Measurements from ENCODE around the gene FAM43A.

The FAM43A gene

DNA sequence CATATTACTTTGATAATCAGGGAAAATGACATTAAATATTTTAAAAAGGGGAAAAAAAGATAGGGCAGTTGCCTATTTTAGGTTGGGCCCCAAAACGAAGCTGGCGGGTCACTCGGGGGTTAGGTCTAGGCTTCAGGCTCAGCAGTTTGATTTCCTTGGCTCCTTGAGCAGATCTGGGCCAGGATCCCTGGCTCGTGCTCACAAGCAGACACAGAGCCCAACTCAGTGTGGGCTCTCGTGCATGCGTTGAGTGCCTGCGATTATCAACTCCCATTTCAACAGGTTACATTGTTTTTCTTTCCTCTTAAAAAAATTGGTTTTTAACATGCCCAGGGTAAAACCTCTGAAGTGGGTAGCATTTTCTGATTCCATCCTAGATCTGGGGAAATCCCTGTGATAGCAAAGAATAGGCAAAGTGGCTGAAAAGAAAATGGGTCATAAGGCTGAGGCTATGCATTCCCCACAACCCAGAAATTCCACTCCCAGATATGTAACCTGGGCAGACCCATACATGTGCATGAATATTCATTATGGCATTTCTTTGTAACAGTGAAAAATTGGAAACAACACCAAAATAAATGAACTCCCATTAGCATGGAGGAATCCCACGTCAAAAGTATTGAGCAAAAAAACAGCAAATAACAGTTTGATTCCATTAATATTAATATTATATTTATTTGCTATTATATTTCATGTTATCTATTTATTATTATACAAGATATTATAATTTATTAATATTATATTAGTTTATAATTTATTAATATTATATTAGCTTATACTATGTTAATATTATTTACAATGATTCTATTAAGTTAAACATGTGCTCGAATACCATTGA lies 27.8 kb downstream of the FAM43A start:
- DNase-seq, result no peak
- Histone ChIP-seq H3K36me3 (replicated peaks) (no peaks in the 10 kb centered on the region), H3K27ac (no peak overlapping the region), H3K4me3 (ENCODE audit: low read depth, low read length) (no peak overlapping the region), H3K27me3 (replicated peaks) (no peaks in the 10 kb centered on the region)
- in situ Hi-C loops (cut with HindIII; ENCODE audit: low pct_ligation_motif_present, low sequenced_read_pairs), result no loop called here
- TF ChIP-seq, protein P1, sequence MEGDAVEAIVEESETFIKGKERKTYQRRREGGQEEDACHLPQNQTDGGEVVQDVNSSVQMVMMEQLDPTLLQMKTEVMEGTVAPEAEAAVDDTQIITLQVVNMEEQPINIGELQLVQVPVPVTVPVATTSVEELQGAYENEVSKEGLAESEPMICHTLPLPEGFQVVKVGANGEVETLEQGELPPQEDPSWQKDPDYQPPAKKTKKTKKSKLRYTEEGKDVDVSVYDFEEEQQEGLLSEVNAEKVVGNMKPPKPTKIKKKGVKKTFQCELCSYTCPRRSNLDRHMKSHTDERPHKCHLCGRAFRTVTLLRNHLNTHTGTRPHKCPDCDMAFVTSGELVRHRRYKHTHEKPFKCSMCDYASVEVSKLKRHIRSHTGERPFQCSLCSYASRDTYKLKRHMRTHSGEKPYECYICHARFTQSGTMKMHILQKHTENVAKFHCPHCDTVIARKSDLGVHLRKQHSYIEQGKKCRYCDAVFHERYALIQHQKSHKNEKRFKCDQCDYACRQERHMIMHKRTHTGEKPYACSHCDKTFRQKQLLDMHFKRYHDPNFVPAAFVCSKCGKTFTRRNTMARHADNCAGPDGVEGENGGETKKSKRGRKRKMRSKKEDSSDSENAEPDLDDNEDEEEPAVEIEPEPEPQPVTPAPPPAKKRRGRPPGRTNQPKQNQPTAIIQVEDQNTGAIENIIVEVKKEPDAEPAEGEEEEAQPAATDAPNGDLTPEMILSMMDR (IDR thresholded peaks at IDR 0.05; ENCODE audit: low read depth, low read length, missing control alignments), result no peak

DNA sequence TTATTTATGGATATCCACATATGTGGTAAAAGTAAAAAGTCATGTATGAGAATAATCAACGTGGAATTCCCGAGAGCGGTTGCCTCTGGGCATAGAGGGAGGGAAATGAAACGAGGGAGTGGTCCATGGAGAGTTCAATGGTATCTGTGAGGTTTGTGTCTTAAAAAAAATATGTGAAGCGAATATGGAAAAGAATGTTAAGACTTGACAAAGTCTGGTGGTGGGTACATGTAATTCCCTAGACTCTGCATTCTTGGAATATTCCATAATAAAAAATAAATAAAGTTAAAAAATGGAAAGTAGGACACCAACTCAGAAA lies 28.4 kb downstream of the FAM43A start:
- TF ChIP-seq, protein P1 (IDR thresholded peaks at IDR 0.05; ENCODE audit: low read depth, low read length, missing control alignments), result no peak
- no peaks in the 10 kb centered on the region for H3K36me3 ChIP-seq (replicated peaks)
- in situ Hi-C loops (cut with HindIII; ENCODE audit: low pct_ligation_motif_present, low sequenced_read_pairs), result no loop called here

DNA sequence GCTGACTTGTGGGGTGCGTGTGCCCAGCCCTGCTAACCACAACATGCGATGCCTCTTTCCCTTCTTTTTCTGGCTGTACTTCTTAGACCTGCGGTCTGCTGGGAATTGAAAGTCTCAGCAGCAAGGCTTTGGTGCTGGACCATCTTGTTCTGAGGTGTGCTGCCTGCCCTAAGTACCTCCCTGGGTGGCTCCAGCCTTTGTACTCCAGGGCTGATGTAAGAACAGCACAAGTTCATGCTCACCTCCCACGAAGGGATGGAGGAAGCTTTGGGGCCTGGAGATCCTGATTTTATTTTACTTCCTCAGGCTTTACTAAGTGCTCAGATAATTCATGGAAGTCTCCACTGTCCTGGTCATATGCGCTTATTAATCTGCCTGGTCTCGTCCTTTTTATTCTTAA lies 28.9 kb downstream of the FAM43A start:
- H3K27ac ChIP-seq, result no peak overlapping the region
- TF ChIP-seq, protein P1 (IDR thresholded peaks at IDR 0.05; ENCODE audit: low read depth, low read length, missing control alignments), result no peak
- no peak for DNase-seq
- H3K36me3 ChIP-seq (replicated peaks), result no peaks in the 10 kb centered on the region
- no peak overlapping the region for H3K4me3 ChIP-seq (ENCODE audit: low read depth, low read length)
- no peaks in the 10 kb centered on the region for H3K27me3 ChIP-seq (replicated peaks)
- in situ Hi-C loops (cut with HindIII; ENCODE audit: low pct_ligation_motif_present, low sequenced_read_pairs), result no loop called here

More for the DNA sequence above, 28.4 kb downstream of the FAM43A start:
- Histone ChIP-seq H3K4me3 (ENCODE audit: low read depth, low read length) (no peak overlapping the region), H3K27me3 (replicated peaks) (no peaks in the 10 kb centered on the region), H3K27ac (no peak overlapping the region)
- DNase-seq, result no peak

DNA sequence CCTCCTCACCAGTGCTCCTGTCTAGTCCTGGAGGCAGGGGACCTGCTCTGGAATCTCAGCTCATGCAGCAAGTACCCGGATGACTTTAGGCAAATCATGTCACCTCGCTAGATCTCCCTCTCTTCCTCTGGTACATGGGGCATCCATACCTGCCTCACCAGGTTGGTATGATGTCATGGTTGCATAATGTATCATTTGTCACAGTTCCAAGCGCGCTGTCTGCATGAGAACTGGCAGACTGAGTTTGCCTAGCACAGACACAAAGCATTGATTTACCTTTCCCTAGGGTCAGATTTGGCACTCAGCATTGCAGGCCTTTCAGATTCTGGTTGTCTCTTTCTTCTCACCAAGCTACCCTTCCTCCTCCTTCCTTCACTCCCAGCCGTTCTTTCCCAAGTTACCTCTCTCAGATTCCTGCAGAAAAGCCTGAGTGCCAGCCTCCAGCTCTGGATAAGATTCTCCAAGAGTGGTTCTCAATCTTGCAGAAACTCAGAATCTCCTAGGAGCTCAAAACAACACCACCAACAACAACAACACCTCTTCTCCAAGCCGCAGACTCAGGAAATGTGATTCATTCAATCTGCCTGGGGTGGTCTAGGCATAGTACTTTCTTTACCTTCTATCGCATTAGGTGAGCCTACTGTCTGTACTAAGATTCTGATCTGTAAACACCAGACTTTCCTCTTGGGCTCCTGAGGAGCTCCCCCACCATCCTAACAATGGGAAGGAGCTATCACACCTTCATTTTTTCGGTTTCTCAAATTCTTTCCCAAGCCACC lies 29.5 kb downstream of the FAM43A start:
- in situ Hi-C loops (cut with HindIII; ENCODE audit: low pct_ligation_motif_present, low sequenced_read_pairs), result no loop called here
- peak; percentile 65 for DNase-seq

DNA sequence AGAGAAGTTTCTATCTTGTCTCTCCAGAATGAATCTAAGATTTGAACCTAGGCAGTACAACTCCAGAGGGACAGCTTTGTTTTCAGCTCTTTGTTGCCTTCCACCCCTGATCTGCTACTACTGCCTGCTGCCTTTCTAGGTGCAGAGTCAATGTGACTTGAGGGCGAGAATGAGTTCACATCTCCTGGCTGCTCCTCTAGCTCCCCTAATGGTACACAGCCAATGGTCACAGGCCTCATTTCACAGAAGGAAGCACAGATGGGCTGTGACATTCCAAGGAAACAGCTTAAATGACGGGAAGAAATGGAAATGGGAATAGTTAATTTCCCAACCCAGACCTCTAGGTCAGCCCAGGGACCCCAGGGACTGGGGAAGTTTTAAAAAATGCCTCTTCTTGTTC lies 32.4 kb downstream of the FAM43A start:
- no peak overlapping the region for H3K27ac ChIP-seq
- H3K36me3 ChIP-seq (replicated peaks), result no peaks in the 10 kb centered on the region
- no peak overlapping the region for H3K4me3 ChIP-seq (ENCODE audit: low read depth, low read length)
- in situ Hi-C loops (cut with HindIII; ENCODE audit: low pct_ligation_motif_present, low sequenced_read_pairs), result no loop called here
- H3K27me3 ChIP-seq (replicated peaks), result no peaks in the 10 kb centered on the region
- no peak for DNase-seq
- TF ChIP-seq, protein P1 (IDR thresholded peaks at IDR 0.05; ENCODE audit: low read depth, low read length, missing control alignments), result no peak

More for the DNA sequence above, 29.5 kb downstream of the FAM43A start:
- Histone ChIP-seq H3K27me3 (replicated peaks) (no peaks in the 10 kb centered on the region), H3K36me3 (replicated peaks) (no peaks in the 10 kb centered on the region), H3K4me3 (ENCODE audit: low read depth, low read length) (no peak overlapping the region), H3K27ac (no peak overlapping the region)
- TF ChIP-seq, protein P1 (IDR thresholded peaks at IDR 0.05; ENCODE audit: low read depth, low read length, missing control alignments), result no peak

All from brain microvascular endothelial cell (primary cell).